Heart left ventricle (tissue), 16 donors: Measurements from ENCODE around the gene CDK5. TPM values are rescaled to one million over a fixed set of nuclear protein-coding genes. Genes with fewer than 3 reads are reported as not detected.
A peak's percentile ranks its signal among the peaks of the same experiment; 100 is the strongest.

Experiments used
- ATAC-seq, 4 donors: fragments of 200-7000 bp; cut with Tn5 transposase; one replicate each; pipeline ENCODE4 v1.9.1; 2020 to 2022; ENCODE audit warnings: moderate library complexity in 4 of 4, mild to moderate bottlenecking in 3 of 4, moderate number of reproducible peaks in 1 of 4
- DNase-seq, 5 donors: peaks; one replicate each; pipeline ENCODE4 v3.0.0-alpha.2; 2020
- H3K27ac ChIP-seq, 12 donors: fragments of 200-600 bp; sonication (generic) in 4 of 12; one replicate each; pipeline versions ENCODE4 v1.5.0 to v1.8.0; 2016 to 2022; ENCODE audit warnings: mild to moderate bottlenecking in 2 of 12
- H3K27me3 ChIP-seq, 9 donors: fragments of 200-600 bp; sonication (generic) in 2 of 9; one replicate each; pipeline versions ENCODE4 v1.5.1 to v1.8.0; 2016 to 2022; ENCODE audit warnings: mild to moderate bottlenecking in 3 of 9
- H3K36me3 ChIP-seq, 9 donors: fragments of 200-600 bp; sonication (generic) in 2 of 9; one replicate each; pipeline versions ENCODE4 v1.5.0 to v1.8.0; 2018 to 2022; ENCODE audit warnings: mild to moderate bottlenecking in 2 of 9
- H3K4me1 ChIP-seq, 12 donors: fragments of 200-600 bp; sonication (generic) in 4 of 12; one replicate each; pipeline versions ENCODE4 v1.5.0 to v1.8.0; 2016 to 2022; ENCODE audit warnings: mild to moderate bottlenecking in 3 of 12
- H3K4me3 ChIP-seq, 12 donors: fragments of 200-600 bp; sonication (generic) in 4 of 12; one replicate each; pipeline versions ENCODE4 v1.5.0 to v1.8.0; 2017 to 2022; ENCODE audit warnings: mild to moderate bottlenecking in 9 of 12, moderate library complexity in 4 of 12
- H3K9me3 ChIP-seq, 12 donors: fragments of 200-600 bp; sonication (generic) in 4 of 12; one replicate each; pipeline versions ENCODE4 v1.5.0 to v1.8.0; 2016 to 2022; ENCODE audit warnings: mild to moderate bottlenecking in 1 of 12
- POLR2A ChIP-seq, 2 donors: fragments of 450-650 bp; IDR thresholded peaks; one replicate each; pipeline ENCODE4 v1.6.1; 2017; ENCODE audit warnings: antibody characterized with exemption in 2 of 2, mild to moderate bottlenecking in 2 of 2, moderate library complexity in 2 of 2
- WGBS, 4 donors: extraction: QIAGEN DNeasy Blood & Tissue Kit in 2 of 4; methylation state at CpG; one replicate each; pipeline versions ENCODE4 v1.1.5 to v1.1.7; 2013 to 2018; 5-methylcytosine and 5-hydroxymethylcytosine counted together
- intact Hi-C, 10 donors: fragments of 100-400 bp; cut with DNase I; formaldehyde crosslinking; loops; one replicate each; pipeline versions ENCODE4 v1.11.1 to v1.14.2; 2022
- polyA plus RNA-seq, 2 donors: library from polyadenylated mRNA; stranded (reverse); fragments of 200-250 nt; gene quantifications; one replicate each; pipeline ENCODE4 v1.2.3, GENCODE V29; 2013
- total RNA-seq, 9 donors: library from RNA; depleted of rRNA in 2 of 9; stranded (reverse); fragments of >200 nt in 2 of 9; fragmentation: NEBNext Ultra II Directional in 3 of 9; extraction: Animal tissue kit (Norgen Biotek cat#: 25700) in 3 of 9; gene quantifications; one replicate each; pipeline versions ENCODE4 v1.1.0 to v1.2.4, GENCODE V29; 2016 to 2023
- TF ChIP-seq, protein P1 (sequence below), 12 donors: fragments of 200-600 bp; sonication (generic) in 4 of 12; IDR thresholded peaks; one replicate each; pipeline versions ENCODE4 v1.5.0 to v1.8.0; 2018 to 2022; ENCODE audit warnings: antibody characterized with exemption in 12 of 12, mild to moderate bottlenecking in 5 of 12
- donor health status: ischemic (EF 13 %, LVEDD 7.1; RV severe dilation, severe dysfunction).
- donor health status: healthy with polysubstance abuse.
- donor health status: DM: no; HTN: yes; CAD: no.
- donor health status: DM: no; HTN: no; CAD: no.
- donor health status: ischemic (EF 25% LVEDD 6.9; RV normal size, moderate dysfunction).
- donor health status: ischemic (EF 25% LVEDD 5.7; RV mildly dilated, moderate dysfunction).
- donor health status: healthy.
- donor health status: DM: yes; HTN: yes; CAD: no.
- donor health status: ischemic (EF 35%, LVEDD 5.7; RV mildly dilated, moderate dysfunction).
- donor health status: nonischemic (EF 11% LVEDD 7.7; RV severe dilation, severe dysfunction).
- donor health status: DM: yes; HTN: yes; CAD: no.
- donor health status: PGD.
- donor health status: ischemic (EF 29% LVEDD 5.4; RV normal size, mild dysfunction).
- donor health status: nonischemic (EF 23%, LVEDD 6.1; RV moderate dilation, normal function).

CDK5 gene
- total and polyA plus RNA-seq, 11 donors = 5.6 to 13.7 (median 7.6) TPM

DNA sequence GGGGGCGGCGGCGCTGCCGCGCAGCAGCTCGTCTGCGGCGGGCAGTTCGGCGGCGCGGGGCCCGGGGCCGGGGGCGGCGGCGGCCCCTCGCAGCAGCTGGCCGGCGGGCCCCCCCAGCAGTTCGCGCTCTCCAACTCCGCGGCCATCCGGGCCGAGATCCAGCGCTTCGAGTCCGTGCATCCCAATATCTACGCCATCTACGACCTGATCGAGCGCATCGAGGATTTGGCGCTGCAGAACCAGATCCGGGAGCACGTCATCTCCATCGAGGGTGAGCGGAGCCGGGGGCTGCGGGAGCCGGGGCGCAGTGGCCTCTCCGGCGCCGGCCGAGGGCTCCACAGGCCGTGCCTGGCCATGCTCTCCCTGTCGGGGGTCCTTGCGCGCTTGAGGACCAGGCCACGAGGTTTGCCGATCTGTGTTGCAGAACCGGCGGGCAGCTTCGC, 29.1 kb upstream of the CDK5 start:
- no peak for TF ChIP-seq POLR2A (IDR thresholded peaks at IDR 0.05)
- peaks cover 0 to 5% (median 0%) of the 10 kb centered on the region in 9 donors for H3K36me3 ChIP-seq
- H3K27me3 ChIP-seq = no peaks in the 10 kb centered on the region
- no peak for ATAC-seq
- intact Hi-C loops = loop anchor here in 2 of 10 donors (1.0 to 2.0 kb wide), 4 partner anchors 23 to 58 kb away; partner anchors contain the start of genes ABCB8 (in 1 of the 2) and SLC4A2 (in 1 of the 2)
- H3K9me3 ChIP-seq = no peaks in the 10 kb centered on the region
- peak in 1 of 5 donors; percentile 60 for DNase-seq
- peaks cover 9 to 77% (median 62%) of the 10 kb centered on the region in 12 donors for H3K4me1 ChIP-seq
- 0 to 1% (median 0%) methylated on average over 12 to 52 of the region's 56 CpGs for WGBS, 4 donors
- peak overlapping the region; percentile 60 to 96 (median 81) for H3K4me3 ChIP-seq
- peak overlapping the region; percentile 66 to 95 (median 90) for H3K27ac ChIP-seq

DNA sequence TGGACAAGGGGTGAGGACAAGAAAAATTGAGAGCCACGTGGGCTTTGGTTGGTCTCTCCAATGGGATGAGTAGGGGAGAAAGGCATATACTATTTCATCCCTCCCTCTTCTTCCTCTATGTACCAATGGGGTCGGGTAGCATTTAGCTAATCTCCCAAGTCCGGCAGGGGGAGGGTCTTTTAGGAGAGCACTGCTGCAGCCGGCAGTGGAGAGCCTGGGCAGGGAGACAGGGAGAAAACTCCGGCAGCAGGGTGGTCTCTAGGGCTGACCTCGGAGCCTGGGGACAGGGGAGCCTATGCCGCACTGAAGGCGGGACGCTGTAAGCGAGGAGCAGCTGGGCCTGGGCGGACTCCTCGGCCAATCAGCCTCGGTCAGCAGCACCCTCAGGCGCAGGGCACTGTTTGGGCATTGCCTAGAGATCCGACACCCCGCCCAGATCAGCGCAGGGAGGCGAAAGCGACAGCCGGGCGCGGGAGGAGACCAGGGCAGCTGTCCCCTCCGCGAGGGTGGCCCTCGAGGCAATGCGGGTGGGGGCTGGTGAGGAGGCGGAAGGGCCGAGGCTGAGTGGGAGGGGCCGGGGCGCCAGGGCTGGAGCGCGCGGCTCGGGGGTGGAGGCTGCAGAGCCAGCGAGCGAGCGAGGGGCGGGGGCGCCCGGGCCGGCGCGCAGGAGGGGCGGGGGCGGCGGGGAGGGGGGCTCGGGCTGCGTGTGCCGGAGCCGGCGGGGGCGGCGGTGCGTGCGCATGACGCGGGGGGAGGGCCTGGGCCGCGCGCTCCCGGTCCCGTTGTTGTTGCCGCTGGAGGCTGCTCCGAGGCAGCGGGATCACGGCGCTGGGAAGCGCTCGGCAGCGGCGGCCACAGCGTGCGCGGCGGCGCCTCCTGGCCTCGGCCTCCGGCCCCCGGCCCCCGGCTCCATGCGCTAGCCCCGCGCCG, 28.3 kb upstream of the CDK5 start, which contains the start of gene AGAP3:
TSS of gene AGAP3 (plus strand) at position 785 of the 930 bp plus-strand sequence. CDS start 267 bp downstream, outside the sequence.
- ATAC-seq (peak; percentile 53 to 69 (median 61)), DNase-seq (peak; percentile 91 to 94 (median 92))
- no peaks in the 10 kb centered on the region for H3K9me3 ChIP-seq
- 0 to 2% (median 1%) methylated on average over 22 to 84 of the region's 84 CpGs for WGBS, 4 donors
- TF ChIP-seq, protein P1, sequence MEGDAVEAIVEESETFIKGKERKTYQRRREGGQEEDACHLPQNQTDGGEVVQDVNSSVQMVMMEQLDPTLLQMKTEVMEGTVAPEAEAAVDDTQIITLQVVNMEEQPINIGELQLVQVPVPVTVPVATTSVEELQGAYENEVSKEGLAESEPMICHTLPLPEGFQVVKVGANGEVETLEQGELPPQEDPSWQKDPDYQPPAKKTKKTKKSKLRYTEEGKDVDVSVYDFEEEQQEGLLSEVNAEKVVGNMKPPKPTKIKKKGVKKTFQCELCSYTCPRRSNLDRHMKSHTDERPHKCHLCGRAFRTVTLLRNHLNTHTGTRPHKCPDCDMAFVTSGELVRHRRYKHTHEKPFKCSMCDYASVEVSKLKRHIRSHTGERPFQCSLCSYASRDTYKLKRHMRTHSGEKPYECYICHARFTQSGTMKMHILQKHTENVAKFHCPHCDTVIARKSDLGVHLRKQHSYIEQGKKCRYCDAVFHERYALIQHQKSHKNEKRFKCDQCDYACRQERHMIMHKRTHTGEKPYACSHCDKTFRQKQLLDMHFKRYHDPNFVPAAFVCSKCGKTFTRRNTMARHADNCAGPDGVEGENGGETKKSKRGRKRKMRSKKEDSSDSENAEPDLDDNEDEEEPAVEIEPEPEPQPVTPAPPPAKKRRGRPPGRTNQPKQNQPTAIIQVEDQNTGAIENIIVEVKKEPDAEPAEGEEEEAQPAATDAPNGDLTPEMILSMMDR (IDR thresholded peaks at IDR 0.05) = no peak
- peak in 1 of 2 donors; percentile 75 for TF ChIP-seq POLR2A (IDR thresholded peaks at IDR 0.05)
- H3K4me3 ChIP-seq = peak within 1 kb of the TSS; percentile 60 to 96 (median 81)
- peaks cover 14 to 77% (median 63%) of the 10 kb centered on the region in 12 donors for H3K4me1 ChIP-seq
- no peaks in the 10 kb centered on the region for H3K36me3 ChIP-seq
- H3K27ac ChIP-seq = peak within 1 kb of the TSS; percentile 85 to 95 (median 92)
- no peaks in the 10 kb centered on the region for H3K27me3 ChIP-seq
- intact Hi-C loops = loop anchor here in 2 of 10 donors (1.0 to 2.0 kb wide), 3 partner anchors 27 to 57 kb away; partner anchors contain the start of genes ABCB8 (in 1 of the 2) and SLC4A2 (in 1 of the 2)

DNA sequence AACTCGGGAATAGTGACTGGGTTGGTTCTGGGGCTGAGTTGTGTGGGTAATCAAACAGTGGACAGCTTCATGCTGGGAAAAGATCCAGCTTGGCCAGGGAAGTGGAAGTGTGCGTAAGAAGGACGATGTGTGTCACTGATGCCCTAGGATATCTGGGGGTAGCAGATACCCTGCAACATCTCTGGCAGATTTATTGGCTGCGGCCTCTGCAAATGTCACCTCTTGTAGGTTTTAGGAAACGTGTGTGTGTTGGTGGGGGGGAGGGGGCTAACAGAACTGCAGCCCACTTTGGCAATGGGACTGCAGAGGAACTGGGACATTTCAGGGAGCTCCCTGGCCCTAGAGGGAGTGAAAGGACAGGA, 27.6 kb upstream of the CDK5 start:
- H3K9me3 ChIP-seq = no peaks in the 10 kb centered on the region
- 21 to 38% (median 33%) methylated on average over 5 of the region's 5 CpGs for WGBS, 4 donors
- H3K4me1 ChIP-seq = peaks cover 14 to 74% (median 61%) of the 10 kb centered on the region in 12 donors
- TF ChIP-seq POLR2A (IDR thresholded peaks at IDR 0.05) = no peak
- TF ChIP-seq, protein P1 (IDR thresholded peaks at IDR 0.05) = no peak
- intact Hi-C loops = no loop called here
- H3K27me3 ChIP-seq = no peaks in the 10 kb centered on the region
- H3K27ac ChIP-seq = peak overlapping the region; percentile 67 to 95 (median 89)
- no peak for ATAC-seq
- no peaks in the 10 kb centered on the region for H3K36me3 ChIP-seq
- peak overlapping the region in 10 of 12 donors; percentile 43 to 96 (median 79) for H3K4me3 ChIP-seq
- DNase-seq = no peak

DNA sequence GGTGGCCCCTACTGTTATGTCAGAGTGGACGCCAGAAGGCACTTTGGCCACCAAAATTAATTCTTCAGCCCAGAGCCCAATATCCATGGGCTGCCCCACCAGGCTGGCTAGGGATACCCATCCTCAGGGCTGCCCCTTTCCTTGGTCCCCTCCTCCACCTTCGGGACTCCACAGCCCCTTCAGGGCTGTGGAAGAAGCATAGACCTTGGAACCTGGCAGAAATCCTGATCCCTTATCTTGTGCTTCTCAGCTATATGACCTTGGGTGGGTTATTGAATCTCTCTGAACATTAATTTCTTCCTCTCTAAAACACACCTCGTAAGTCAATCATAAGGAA, 26.1 kb upstream of the CDK5 start:
- peak overlapping the region in 10 of 12 donors; percentile 78 to 99 (median 93) for H3K27ac ChIP-seq
- 26 to 44% (median 30%) methylated on average over 2 to 3 of the region's 3 CpGs for WGBS, 4 donors
- intact Hi-C loops = loop anchor here in 1 of 10 donors (2.0 kb wide), 1 partner anchor 25 kb away; the partner anchor contains the start of gene SLC4A2
- no peaks in the 10 kb centered on the region for H3K27me3 ChIP-seq
- peak overlapping the region; percentile 72 to 99 (median 90) for H3K4me3 ChIP-seq
- ATAC-seq = no peak
- no peaks in the 10 kb centered on the region for H3K9me3 ChIP-seq
- DNase-seq = no peak
- peaks cover 20 to 73% (median 57%) of the 10 kb centered on the region in 12 donors for H3K4me1 ChIP-seq
- TF ChIP-seq, protein P1 (IDR thresholded peaks at IDR 0.05) = no peak
- TF ChIP-seq POLR2A (IDR thresholded peaks at IDR 0.05) = no peak
- no peaks in the 10 kb centered on the region for H3K36me3 ChIP-seq
